ENCODE measurements around the gene FAM72B.
A peak's percentile ranks its signal among the peaks of the same experiment; 100 is the strongest.
"Not testable (repeated sequence)": the region's sequence is repeated elsewhere in the genome, so short reads cannot be mapped to it uniquely, and the experiment has no call there.

FAM72B gene

DNA sequence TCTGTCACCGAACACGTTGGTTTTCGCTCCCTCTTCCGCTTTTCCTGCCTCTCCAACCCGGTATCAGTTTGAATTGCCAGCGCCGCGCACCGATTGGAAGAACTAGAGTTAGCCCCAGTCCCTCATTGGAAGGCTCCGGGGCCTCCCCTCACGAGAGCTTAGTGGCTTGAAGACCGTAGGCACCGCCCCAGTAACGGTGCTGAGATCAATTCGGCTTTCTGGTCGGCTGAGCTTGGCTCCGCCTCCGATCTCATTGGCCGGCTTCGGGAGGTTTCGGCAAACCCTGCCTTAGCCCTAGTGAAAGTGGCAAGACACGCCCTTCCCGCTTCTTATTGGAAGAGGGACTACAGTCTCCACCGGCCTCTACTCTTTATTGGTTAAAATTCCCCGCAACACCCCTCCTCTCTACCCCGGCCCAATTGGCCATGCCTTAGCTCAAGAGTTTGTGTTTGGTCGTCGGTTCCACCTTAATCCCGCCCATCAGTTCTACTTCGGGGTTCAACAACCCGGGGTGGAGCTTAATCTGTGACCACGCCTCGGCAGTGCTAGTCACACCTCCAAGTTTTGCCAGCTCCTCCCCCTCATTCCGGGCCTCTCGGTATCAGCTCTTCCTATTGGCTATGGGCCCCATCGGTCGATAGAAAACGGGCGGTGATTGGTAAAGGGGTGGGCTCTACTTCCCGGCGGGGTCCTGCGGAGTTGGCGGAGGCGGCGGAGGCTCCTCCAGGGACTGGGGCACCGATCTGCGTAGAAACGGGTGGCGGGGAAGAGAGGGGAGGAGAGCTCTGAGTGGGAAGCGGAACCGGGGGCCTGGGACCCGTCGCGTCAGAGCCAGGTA lies at the start of gene FAM72B, which contains the start of gene SRGAP2C:
Gene FAM72B, minus strand, starts transcription at position 51 of the 838 bp plus-strand sequence. CDS start 851 bp downstream, outside the sequence.
Gene SRGAP2C, plus strand, starts transcription at position 686 of the 838 bp plus-strand sequence. CDS start 2,472 bp downstream, outside the sequence.
- peak; percentile 45 to 100 (median 96) for DNase-seq

- DNase-seq, result not testable (repeated sequence)
These were observed 48.4 kb upstream of the FAM72B start for GRCh38 chr1:121232445-121233125.

DNA sequence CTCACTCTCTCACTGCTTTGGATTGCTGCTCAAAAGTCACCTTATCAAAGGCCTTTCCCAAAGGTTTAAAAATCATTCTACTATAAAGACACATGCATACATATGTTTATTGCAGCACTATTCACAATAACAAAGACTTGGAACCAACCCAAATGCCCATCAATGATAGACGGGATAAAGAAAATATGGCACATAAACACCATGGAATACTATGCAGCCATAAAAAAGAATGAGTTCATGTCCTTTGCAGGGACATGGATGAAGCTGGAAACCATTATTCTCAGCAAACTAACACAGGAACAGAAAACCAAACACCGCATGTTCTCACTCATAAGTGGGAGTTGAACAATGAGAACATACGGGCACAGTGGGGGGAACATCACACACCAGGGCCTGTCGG lies 46.5 kb upstream of the FAM72B start:
- not testable (repeated sequence) for DNase-seq

DNA sequence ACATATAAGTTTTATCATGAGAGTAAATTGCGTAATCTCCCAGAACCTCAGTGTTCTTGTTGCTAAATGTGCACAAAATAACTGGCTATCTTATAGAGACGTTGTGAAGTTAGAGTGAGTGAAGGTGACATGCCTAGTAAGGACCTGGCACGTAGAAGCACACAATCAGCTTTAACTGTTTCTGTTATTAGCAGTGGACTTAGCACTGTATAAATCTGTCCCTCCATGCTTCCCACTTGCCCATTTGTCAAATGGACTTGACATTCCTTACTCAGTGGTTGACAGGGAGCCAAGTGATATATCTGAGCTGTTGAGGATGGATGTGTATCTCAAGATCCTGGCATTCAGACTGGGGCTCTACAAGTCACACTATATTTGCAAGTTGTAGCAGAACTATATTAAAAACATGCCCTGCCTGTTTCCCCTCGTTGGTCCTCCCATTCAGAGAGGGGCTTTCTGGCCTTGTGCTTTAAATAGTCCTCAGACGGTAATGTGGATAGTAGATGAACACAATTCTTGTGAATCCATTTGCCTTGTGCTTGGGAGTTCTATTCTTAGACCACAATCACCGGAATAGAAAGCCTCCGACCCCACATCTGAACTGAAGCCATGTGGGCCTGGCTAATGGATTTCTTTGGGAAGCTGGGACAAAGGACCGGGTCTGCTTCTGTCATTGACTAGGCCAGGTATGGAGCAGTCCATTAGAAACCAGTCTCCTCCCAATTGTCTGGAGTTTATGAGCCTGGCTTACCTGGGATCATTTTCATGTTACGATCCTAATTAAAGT lies 43.6 kb upstream of the FAM72B start:
- DNase-seq, result not testable (repeated sequence)

DNA sequence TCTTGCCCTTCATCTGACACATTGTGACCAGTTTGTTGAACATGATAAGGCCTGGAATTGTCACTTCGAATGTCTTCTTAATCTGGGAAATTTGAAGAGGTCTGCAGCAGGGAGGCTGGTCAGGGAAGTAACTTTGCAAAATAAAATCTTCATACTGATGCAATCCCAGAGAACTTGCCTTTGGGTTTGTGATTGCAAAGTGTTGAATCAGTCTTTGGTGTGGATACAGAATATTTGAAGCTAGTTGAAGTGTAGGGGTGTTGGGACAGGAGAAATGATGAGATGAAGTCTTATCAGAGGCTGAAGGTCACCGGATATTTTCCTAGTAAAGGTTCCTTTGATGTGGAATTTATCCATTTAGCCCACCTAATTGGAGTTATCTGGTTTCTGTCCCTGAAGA lies 42.8 kb upstream of the FAM72B start:
- DNase-seq, result not testable (repeated sequence)

DNA sequence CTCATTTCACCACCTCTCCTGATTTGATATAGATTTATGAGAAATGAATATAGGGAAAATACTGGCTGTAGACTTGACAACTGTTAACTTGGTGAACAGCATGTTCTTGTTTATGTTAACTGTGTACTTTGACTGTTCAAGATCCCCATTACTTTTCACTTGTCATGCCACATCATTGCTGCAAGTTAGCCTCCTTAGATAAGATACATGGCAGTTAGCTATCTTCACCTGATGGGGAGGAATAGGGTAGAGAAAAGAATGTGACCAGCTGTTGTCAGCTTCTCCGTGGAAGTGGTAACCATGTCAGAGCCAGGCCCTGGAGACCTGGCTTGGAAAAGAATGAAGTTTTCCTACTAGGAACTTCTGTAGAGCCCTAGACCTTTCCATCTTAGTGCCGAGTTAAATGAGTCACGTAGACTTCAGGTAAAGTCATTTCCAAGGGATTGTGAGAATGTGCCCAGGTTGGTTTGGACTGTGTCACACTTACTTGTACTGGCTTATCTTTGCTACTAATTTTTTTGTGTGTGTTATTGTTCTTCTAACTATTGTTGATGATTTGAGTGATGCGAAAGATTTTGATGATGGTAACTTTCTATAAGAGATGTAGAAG lies 42.3 kb upstream of the FAM72B start:
- not testable (repeated sequence) for DNase-seq

DNA sequence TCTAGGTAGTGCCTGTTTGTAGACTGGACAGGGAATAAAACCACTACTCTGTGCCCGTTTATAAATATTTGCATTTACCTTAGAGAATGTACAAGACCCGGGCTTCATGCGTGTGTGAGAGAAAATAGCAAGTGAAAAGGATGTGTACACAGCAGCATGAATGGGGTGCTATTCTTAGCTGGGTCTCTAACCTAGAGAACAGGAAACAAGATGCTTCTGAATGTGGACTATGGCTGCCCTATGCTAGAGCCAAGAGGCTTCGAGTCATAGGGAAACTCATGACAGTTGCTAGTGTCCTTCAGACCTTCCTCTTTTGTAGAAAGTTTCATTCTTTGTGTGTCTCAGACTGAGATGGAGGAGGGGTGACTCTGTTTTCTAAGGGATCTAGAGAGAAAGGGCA lies 40.6 kb upstream of the FAM72B start:
- DNase-seq, result not testable (repeated sequence)

DNA sequence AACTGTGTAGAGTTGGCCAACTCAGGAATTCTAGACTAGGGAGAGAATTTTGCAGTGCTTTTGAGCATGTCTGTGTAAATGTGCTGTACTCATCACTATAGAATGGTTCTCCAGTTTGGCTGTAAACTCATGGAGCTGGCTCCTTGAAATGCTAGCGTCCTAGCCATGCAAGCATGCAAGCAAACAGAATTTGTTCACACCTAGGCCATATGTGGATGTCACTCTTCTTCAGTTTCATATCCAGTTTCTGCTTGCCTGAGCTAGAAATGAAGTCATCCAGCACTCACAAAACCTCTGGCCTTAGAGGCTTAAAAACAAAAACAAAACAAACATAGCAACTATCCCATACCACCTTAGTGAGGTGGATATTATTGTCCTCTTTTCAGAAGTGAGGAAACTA lies 37.6 kb upstream of the FAM72B start:
- DNase-seq, result not testable (repeated sequence)

DNA sequence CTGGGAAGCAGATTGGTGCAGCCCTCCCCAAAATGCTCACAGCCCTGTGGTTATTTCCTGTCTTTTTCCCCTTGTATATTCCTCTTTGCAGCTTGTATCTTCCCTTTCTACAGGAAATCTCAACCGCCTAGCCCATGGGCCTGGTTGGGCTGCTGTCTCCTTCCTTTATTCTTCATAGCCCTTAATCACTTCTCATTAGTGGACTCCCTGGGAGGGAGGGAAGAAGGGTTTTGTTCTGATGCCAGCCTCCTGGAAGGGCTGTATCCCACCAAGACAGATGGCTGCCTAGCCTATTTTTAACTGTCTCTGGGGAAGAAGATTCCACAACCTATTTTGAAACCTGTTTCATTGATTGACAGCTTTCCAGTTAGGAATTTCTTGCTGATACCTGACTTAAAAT lies 32.5 kb upstream of the FAM72B start:
- DNase-seq, result not testable (repeated sequence)

DNA sequence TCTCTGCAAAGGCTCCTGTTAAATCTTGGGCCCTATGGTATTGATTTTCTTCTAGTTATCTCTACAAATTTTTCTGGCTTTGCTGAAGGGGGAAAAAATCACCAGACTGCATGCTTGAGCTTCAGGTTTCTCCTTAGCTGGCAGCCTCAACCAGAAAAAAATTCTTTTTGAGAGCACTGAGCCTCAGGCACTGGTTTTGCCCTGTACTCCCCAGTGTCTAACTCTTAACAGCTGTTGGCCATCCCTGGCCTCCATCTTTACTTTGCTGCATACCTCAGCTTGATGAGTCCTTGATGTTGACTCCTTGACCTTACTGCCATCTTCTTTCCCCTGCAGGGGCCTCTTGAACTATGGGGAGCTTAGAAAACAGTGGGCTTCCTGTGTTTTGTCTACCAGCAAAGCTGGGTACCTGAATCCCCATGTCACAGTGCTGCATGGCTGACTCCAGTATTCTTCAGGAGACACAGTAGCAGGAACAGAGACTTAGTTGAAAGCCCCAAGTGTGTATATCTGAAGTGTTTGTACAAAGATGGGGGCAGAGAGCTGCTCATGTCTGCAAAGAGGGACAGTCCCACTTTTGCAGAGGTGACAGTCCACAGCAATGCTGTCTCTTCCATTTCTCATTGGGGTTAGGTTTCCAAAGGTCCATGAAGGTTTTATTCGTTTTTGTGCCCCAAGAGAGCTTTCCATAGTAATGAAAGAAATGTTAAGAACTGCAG lies 31.7 kb upstream of the FAM72B start:
- DNase-seq, result not testable (repeated sequence)

DNA sequence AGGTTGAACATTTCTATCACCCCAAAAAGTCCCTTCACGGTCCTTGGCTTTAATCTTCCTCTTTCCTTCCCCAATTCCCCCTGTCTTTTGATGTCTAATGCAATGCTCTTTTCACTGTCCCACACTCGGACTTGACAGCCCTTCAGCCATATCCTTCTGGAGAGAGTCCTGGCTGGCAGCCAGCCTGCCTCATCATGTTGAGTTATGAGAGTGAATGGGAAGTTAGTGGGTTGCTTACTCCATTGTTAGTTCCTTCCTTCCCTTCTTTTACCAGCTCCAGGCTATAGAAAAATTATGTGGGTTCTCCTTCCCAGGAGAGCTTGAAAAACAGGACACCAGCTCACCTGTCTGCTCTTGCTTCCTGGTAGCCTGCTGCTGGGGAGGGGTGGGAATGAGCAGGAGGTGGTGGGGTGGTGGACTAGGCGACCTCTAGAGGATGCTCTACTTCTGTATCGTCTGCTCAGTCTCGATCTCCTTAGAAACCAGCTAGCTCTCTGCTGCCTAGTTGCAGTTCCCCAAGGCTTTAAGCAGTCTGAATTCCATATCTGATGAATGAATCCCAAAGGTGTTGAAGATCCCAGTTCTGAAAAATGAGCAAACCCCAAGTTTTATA lies 30.5 kb upstream of the FAM72B start:
- not testable (repeated sequence) for DNase-seq

- not testable (repeated sequence) for DNase-seq
These were observed 29.4 kb upstream of the FAM72B start for GRCh38 chr1:121213491-121213890.

GRCh38 chr1:121210778-121211177 lies 26.6 kb upstream of the FAM72B start:
- not testable (repeated sequence) for DNase-seq

GRCh38 chr1:121208375-121208774 lies 24.2 kb upstream of the FAM72B start:
- not testable (repeated sequence) for DNase-seq

GRCh38 chr1:121207328-121207727 lies 23.2 kb upstream of the FAM72B start:
- DNase-seq, result not testable (repeated sequence)

DNA sequence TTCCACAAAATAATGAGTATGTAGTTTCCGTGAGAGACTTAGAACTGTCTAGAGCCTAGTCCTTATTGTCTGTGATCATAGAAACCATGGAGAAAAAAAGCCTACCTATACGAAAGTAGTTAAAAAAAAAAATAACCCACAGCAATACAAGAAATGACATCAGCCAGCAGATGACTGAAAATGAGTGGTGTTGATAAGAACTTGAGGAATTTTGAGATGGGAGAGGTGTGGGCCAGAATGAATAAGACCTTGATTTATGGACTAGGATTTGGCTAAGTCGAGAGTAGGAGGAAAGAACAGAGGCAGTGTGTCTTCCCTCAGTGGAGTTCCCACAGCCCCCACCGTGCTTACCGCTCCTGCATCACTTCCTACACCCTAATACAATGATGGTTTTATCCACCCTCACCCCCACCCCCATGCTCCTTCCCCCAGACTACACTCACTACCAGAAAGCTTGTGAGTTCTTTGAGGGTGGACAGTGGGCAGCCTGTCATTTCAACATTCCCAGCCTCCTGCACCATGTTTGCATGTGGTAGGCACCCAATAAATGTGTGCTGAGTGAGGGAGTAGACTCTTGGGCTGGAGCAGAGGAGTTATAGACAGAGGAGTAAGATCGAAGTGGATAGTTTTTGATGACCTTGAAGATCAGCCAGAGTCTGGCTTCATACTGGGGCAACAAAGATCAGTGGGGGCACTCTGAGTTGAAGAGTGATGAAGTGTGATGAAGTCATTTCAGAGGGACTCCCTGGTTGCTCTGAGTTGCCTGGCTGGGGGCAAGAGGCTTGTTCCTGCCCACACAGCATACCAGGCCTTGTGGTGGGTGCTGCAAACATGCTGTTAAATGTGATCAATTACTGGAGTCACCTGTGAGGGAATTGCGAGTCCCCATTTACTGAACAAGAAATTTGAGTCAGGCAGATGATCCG lies 21.9 kb upstream of the FAM72B start:
- not testable (repeated sequence) for DNase-seq

DNA sequence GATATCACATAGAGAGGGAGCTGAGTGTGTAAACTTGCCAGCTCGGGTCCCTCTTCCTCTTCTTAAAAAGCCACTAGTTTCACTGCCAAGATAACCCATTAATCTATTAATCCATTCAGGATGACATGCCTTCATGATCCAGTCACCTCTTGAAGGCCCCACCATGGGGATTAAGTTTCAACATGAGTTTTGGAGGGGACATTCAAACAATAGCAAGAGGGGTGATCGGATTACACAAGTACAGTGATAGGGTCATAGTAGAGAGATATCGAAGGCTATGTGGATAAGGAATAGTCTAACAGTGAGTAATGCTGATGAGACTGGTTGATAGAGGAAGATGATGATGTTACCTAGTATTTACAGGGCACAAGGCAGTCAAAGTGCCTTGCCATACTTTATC lies 18.8 kb upstream of the FAM72B start:
- DNase-seq, result not testable (repeated sequence)

GRCh38 chr1:121200985-121201981 lies 17.1 kb upstream of the FAM72B start:
- not testable (repeated sequence) for DNase-seq

All from C1 segment of cervical spinal cord (tissue), 14 donors.